Measurements from ENCODE around the gene SUPT4H1. TPM values are rescaled to one million over a fixed set of nuclear protein-coding genes. Genes with fewer than 3 reads are reported as not detected.
A peak's percentile ranks its signal among the peaks of the same experiment; 100 is the strongest.

Gene SUPT4H1
- total RNA-seq, 1 donor from 2014 or later: 160 TPM

DNA sequence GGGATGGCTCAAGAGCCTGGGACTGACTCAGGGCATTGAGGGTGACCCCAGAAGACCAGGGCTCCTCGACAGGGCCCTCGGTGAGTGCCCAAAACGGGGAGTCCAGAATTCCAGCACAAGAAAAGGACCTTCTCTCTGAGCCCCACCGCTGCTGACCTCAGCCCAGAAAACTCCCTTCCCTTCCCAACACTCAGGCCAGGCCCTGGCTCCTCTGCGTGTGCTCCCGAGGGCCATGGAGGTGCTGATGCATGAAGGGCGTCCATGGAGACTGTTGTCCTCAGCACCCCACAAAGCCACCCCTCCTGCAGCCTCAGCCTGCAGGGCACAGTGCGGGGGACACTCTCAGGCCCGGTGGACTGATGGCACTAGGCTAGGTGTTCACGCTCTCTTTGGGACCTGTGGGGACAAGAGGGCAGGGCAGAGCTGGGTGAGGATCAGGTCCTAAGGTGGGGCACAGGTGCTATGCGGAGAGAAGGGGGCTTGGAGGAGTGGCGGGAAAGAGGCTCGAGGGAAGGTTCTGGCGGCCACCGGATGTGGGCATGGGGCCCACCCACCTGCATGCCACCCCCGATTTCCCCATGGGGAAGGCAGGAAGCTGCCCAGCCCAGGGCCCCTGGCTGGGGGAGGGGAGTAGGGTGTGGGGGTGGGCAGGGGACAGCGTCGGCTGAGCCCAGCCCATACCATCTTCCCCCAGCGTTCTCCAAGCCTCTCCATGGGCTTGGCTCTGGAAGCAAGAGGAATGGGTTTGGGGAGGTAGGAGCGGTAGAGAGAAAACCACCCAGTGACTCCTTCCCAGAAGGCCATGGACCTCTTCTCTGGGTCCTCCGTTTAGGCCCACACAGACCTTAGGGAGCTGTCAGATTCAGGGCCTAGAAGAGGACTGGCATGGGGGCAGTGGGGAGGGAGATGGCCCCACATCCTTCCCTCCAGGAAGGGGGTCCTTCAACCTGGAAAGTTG, 18.9 kb downstream of the SUPT4H1 start:
- peak; percentile 60 for DNase-seq (ENCODE audit: low spot score)
- intact Hi-C loops (cut with micrococcal nuclease): loop anchor here (2.0 to 10.0 kb wide), 3 partner anchors 184 to 1452 kb away; partner anchors contain the start of gene SRSF1
- no peaks in the 10 kb centered on the region for H3K27me3 Mint-ChIP-seq (ENCODE audit: low read depth)
- H3K27ac Mint-ChIP-seq: peak overlapping the region; percentile 99
- peak overlapping the region; percentile 99 for H3K4me3 Mint-ChIP-seq (ENCODE audit: low read depth)
- H3K4me1 Mint-ChIP-seq (ENCODE audit: low read depth): peaks cover 38% of the 10 kb centered on the region
- peaks cover 48% of the 10 kb centered on the region for H3K36me3 Mint-ChIP-seq (ENCODE audit: low read depth)
- H3K9me3 Mint-ChIP-seq: no peaks in the 10 kb centered on the region

DNA sequence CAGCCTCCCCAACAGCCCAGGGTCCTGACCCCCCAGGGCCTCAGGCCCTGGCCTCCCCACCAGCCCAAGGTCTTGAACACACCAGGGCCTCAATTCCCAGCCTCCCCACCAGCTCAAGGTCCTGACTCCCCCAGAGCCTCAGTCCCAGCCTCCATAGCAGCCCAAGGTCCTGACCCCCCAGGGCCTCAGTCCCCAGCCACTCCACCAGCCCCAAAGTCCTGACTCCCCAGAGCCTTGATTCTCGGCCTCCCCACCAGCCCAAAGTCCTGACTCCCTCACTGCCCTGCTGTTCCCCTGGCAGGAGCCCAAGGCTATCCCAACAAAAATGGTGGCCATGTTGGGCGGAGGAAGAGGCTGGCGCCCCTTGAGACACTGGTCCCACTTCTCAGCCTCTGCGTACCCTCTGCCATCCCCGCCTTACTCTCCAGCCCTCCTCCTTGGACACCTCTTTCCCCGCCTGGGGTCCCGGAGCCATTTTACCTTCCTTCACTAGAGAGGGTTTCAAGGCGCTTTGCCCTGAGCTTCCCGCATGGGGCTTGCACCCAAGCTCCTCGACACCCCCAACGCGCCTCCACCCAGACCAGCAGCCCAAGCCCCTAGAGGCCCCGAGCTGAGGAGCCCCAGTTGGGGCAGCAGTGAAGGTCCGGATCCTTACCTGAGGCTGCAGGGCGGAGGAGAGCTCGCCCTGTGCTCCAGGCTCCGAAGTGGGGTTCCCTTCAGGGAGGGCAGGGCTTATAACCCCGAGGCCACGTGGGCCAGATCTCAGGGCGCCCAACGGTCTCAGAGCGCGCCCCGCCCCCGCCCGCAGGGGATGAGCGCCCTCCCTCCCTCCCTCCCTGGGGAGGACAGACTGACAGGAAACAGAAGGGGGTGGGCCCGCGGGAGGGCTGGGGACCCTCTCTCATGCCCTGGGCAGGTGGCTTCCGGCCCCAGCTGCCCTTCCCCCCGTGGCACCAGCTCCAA, 19.9 kb downstream of the SUPT4H1 start:
- peaks cover 46% of the 10 kb centered on the region for H3K36me3 Mint-ChIP-seq (ENCODE audit: low read depth)
- H3K27me3 Mint-ChIP-seq (ENCODE audit: low read depth): no peaks in the 10 kb centered on the region
- H3K4me1 Mint-ChIP-seq (ENCODE audit: low read depth): peaks cover 39% of the 10 kb centered on the region
- intact Hi-C loops (cut with micrococcal nuclease): loop anchor here (2.0 to 10.0 kb wide), 3 partner anchors 185 to 1453 kb away; partner anchors contain the start of gene SRSF1
- H3K27ac Mint-ChIP-seq: peak overlapping the region; percentile 99
- H3K4me3 Mint-ChIP-seq (ENCODE audit: low read depth): peak overlapping the region; percentile 99
- DNase-seq (ENCODE audit: low spot score): peak; percentile 91
- H3K9me3 Mint-ChIP-seq: no peaks in the 10 kb centered on the region

DNA sequence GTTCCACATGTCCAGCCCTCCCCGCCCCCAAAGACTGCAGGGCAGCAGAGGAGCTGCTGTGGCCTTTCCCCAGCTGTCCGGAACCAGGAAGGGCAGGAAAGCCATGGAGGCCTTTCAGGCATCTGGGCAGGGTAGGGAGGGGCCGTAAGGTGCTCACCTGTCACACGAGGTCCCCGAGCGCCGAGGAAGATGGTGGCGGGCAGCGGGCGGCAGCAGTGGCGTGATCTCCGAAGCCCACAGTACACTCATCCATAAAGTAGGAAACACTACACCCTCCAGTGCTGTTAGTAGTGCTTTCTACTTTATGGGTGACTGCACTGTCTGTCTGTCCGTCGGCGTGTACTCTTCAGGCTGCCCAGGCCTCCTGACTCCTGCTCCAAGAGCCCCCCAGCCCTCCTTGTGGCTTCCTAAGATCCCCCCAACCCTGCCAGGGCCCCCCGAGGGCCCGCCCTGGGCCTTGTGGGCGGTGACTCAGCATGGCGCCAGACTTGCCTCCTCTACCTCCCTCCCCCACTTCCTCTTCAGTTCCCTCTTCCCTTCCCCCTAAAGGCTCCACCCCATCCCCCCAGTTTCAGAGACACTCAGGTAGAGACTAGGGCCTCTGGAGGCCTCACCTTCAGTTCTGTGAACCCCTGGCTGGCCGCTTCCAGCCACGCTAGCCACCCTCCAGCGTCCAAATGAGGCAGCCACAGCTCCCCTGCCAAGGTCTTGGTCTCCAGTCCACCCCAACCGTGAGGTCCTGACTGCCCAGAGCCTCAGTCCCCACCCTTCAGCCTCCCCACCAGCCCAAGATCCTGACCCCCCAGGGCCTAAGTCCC, 20.8 kb downstream of the SUPT4H1 start:
- H3K4me3 Mint-ChIP-seq (ENCODE audit: low read depth): peak overlapping the region; percentile 99
- H3K27me3 Mint-ChIP-seq (ENCODE audit: low read depth): no peaks in the 10 kb centered on the region
- no peaks in the 10 kb centered on the region for H3K9me3 Mint-ChIP-seq
- peaks cover 35% of the 10 kb centered on the region for H3K4me1 Mint-ChIP-seq (ENCODE audit: low read depth)
- intact Hi-C loops (cut with micrococcal nuclease): loop anchor here (1.0 to 10.0 kb wide), 3 partner anchors 7 to 1454 kb away; partner anchors contain the start of gene SRSF1
- peak overlapping the region; percentile 99 for H3K27ac Mint-ChIP-seq
- DNase-seq (ENCODE audit: low spot score): peak; percentile 64
- H3K36me3 Mint-ChIP-seq (ENCODE audit: low read depth): peaks cover 46% of the 10 kb centered on the region

DNA sequence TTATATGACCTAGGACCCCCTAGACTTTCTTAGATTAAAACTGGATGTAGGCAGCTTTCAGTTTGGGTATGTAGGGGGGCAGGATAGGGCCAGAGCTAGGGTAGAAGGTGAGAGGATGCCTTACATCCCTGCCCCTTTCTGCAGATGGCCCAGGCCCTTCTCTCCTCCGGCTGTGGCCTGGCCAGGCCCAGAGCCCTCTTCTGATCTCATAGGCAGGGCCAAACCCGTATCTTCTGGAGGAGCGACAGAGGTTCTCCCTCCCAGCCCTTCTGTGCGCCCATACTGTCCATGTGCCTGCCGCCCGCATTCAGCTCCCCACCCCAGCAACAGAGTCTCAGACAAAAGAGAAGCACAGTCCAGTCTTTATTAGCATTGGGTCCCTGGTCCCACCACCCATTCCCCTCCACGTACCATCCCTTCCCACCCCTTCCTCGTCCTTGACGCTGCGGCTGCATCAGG, 21.4 kb downstream of the SUPT4H1 start:
- peaks cover 47% of the 10 kb centered on the region for H3K36me3 Mint-ChIP-seq (ENCODE audit: low read depth)
- H3K4me3 Mint-ChIP-seq (ENCODE audit: low read depth): peak overlapping the region; percentile 99
- H3K27ac Mint-ChIP-seq: peak overlapping the region; percentile 99
- H3K9me3 Mint-ChIP-seq: no peaks in the 10 kb centered on the region
- peaks cover 28% of the 10 kb centered on the region for H3K4me1 Mint-ChIP-seq (ENCODE audit: low read depth)
- DNase-seq (ENCODE audit: low spot score): peak; percentile 37
- H3K27me3 Mint-ChIP-seq (ENCODE audit: low read depth): no peaks in the 10 kb centered on the region
- intact Hi-C loops (cut with micrococcal nuclease): loop anchor here (1.0 to 10.0 kb wide), 3 partner anchors 8 to 1454 kb away; partner anchors contain the start of gene SRSF1

DNA sequence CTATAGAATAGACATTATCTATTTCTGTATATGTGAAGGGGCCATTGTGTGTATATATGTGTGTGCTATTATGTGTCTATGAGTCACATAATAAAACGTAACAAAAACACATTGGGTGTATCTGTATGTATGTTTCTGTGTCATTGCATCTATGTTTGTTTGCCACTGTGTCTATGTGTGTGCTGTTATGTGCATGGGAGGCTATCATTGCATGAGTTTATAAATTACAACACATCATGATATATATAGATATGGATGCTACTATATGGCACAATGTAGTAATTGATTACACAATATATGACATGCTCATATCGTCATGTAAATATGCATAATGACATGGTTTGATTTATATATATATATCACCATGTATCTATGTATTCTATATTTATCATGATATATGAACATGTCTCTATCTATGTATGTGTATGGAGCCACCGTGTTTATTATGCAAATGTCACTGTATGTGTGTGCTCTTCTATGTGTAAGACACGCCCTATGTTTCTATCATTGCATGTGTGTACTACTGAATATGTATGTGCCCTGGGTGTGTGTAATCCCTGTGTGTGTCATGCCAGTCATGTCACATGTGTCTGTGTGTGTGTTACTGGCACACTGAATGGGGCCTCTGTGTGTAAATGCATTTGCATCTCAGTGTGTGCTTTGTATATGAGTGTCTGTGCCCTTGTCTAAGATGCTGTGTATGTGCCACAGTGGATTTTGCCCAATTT, 22.0 kb downstream of the SUPT4H1 start:
- Mint-ChIP-seq H3K4me3 (ENCODE audit: low read depth) (peak overlapping the region; percentile 99), H3K4me1 (ENCODE audit: low read depth) (peaks cover 25% of the 10 kb centered on the region), H3K27ac (peak overlapping the region; percentile 99), H3K36me3 (ENCODE audit: low read depth) (peaks cover 47% of the 10 kb centered on the region), H3K9me3 (no peaks in the 10 kb centered on the region), H3K27me3 (ENCODE audit: low read depth) (no peaks in the 10 kb centered on the region)
- intact Hi-C loops (cut with micrococcal nuclease): loop anchor here (1.0 to 10.0 kb wide), 9 partner anchors 8 to 1455 kb away; partner anchors contain the start of genes RNF43, SRSF1, SUPT4H1 and TRIM37
- peak; percentile 57 for DNase-seq (ENCODE audit: low spot score)

DNA sequence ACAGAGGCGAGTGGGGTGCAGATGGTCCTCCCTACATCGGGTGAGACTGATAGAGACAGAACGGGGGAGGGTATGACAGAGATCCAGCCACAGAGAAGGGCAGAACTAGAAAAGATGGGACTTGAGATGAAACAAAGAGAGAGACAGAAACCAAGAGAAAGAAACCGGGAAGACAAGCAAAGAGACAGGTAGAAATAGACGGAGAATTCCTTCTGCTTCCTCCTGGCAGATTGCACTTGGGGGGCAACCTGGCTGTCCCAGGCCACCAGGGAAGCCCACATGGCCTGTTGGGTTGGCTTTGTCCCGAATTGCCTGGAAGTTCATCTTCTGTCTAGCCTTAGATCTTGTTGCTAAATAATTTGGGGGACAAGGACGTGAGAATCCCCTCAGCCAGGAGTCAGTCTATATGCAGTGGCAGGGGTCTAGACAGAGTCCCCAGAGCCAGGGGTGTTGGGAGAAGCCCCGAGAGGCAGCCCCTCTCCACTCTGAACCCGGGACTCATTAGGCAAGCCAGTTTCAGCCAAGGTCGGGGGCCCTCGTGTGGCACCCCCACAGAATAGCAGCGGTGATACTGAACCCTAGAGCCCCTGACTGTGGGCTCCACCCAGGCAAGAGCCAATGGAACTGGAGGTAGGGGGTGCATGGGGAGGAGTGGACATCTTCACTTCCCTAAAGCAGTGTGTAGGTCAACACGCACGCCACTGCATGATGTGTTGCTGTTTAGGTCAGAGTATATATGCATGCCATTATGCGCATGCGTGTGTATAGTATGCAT, 22.8 kb downstream of the SUPT4H1 start:
- peak overlapping the region; percentile 88 for H3K27ac Mint-ChIP-seq
- peak overlapping the region; percentile 99 for H3K4me3 Mint-ChIP-seq (ENCODE audit: low read depth)
- H3K36me3 Mint-ChIP-seq (ENCODE audit: low read depth): peaks cover 43% of the 10 kb centered on the region
- H3K9me3 Mint-ChIP-seq: no peaks in the 10 kb centered on the region
- no peaks in the 10 kb centered on the region for H3K27me3 Mint-ChIP-seq (ENCODE audit: low read depth)
- intact Hi-C loops (cut with micrococcal nuclease): loop anchor here (1.0 to 10.0 kb wide), 6 partner anchors 15 to 776 kb away; partner anchors contain the start of genes RNF43, SUPT4H1 and TRIM37
- peaks cover 21% of the 10 kb centered on the region for H3K4me1 Mint-ChIP-seq (ENCODE audit: low read depth)
- peak; percentile 87 for DNase-seq (ENCODE audit: low spot score)

DNA sequence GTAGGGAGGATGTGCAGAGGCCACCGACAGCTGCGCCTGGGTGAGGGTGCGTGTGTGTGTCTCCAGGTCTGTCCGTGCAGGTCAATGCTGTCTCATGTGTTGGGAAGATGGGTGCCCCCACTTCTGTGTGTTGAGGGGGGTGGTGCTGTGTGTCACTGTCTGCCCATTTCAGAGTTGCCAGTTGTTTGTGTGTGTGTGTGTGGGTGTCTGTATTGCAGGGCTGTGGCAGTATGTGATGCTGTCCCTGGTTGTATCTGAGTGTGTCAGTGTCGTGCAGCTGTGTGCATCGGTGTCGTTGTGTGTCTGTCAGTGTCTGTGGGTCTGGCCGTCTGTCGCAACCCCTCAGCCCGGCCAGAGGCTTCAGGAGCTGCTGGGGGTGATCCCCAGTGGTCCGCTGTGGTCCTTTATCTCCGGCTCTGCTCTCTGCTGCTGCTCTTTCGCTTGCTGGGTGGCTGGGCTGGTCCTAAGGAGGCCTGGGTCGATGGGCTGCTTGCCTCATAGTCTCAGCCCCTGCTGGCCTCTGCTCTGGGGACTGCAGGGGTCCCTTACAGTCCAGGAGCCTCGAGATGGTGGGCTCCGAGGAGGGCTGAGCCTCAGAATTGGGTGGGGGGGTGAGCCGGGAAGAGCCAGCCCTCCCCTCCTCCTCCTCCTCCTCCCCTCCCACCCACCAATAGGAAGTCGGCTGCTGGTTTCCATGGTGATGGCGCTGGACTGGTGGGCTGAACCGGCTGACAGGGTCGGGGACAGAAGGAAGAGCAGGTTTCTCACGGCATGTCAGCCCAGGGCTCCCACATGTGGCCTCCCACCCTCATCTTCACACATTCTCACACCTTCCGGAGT, 23.6 kb downstream of the SUPT4H1 start, which contains the start of gene TSPOAP1:
TSS of gene TSPOAP1 (minus strand) at position 601 of the 840 bp plus-strand sequence. CDS start 875 bp downstream, outside the sequence.
- peak; percentile 82 for DNase-seq (ENCODE audit: low spot score)
- H3K4me1 Mint-ChIP-seq (ENCODE audit: low read depth): peaks cover 21% of the 10 kb centered on the region
- H3K27ac Mint-ChIP-seq: peak within 1 kb of the TSS; percentile 88
- H3K36me3 Mint-ChIP-seq (ENCODE audit: low read depth): peaks cover 48% of the 10 kb centered on the region
- no peaks in the 10 kb centered on the region for H3K27me3 Mint-ChIP-seq (ENCODE audit: low read depth)
- no peaks in the 10 kb centered on the region for H3K9me3 Mint-ChIP-seq
- H3K4me3 Mint-ChIP-seq (ENCODE audit: low read depth): peak within 1 kb of the TSS; percentile 99
- intact Hi-C loops (cut with micrococcal nuclease): loop anchor here (1.0 to 10.0 kb wide), 6 partner anchors 16 to 776 kb away; partner anchors contain the start of genes RNF43, SUPT4H1 and TRIM37

DNA sequence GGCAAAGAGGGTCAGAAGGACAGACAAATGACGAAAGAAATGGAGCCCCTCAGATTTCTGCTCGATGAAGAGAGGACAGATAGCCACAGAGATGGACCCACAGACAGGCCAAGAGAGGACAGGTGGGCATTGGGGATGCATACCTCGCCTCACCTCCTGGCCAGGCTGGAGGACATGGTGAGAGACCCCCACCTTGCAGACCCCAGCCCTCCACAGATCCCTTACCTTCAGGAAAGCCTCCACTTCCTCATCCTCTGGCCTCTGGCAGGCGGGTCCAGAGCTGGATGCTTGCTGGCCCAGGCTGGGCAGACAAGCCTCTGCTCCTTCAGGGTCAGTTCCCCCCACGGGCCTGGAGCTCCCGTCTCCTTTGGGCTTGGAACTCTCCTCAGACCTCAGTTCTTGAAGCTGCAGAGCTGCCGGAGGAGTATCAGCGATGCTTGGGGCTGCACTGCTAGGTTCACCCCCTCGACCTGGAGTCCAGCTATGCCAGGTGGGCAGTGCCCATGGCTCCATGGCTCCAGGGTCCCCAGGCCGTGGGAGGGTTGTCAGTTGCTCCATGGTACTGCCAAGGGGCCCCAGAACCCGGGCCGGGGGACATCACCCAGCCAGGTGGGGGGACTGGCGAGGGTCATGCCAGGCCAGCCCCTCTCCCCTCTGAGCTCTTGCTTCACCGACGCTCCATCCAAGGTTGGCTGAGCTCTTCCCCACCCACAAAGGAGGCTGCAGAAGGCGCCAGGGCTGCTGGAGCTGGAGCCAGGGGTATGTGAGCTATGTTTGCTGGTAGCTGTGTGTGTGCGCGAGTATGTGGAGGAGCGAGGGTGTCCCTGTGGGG, 24.4 kb downstream of the SUPT4H1 start:
- intact Hi-C loops (cut with micrococcal nuclease): loop anchor here (2.0 to 10.0 kb wide), 2 partner anchors 55 to 777 kb away; partner anchors contain the start of gene TRIM37
- H3K27ac Mint-ChIP-seq: peak overlapping the region; percentile 88
- no peak for DNase-seq (ENCODE audit: low spot score)
- H3K4me3 Mint-ChIP-seq (ENCODE audit: low read depth): peak overlapping the region; percentile 99
- H3K9me3 Mint-ChIP-seq: no peaks in the 10 kb centered on the region
- peaks cover 48% of the 10 kb centered on the region for H3K36me3 Mint-ChIP-seq (ENCODE audit: low read depth)
- H3K27me3 Mint-ChIP-seq (ENCODE audit: low read depth): no peaks in the 10 kb centered on the region
- H3K4me1 Mint-ChIP-seq (ENCODE audit: low read depth): peaks cover 21% of the 10 kb centered on the region

DNA sequence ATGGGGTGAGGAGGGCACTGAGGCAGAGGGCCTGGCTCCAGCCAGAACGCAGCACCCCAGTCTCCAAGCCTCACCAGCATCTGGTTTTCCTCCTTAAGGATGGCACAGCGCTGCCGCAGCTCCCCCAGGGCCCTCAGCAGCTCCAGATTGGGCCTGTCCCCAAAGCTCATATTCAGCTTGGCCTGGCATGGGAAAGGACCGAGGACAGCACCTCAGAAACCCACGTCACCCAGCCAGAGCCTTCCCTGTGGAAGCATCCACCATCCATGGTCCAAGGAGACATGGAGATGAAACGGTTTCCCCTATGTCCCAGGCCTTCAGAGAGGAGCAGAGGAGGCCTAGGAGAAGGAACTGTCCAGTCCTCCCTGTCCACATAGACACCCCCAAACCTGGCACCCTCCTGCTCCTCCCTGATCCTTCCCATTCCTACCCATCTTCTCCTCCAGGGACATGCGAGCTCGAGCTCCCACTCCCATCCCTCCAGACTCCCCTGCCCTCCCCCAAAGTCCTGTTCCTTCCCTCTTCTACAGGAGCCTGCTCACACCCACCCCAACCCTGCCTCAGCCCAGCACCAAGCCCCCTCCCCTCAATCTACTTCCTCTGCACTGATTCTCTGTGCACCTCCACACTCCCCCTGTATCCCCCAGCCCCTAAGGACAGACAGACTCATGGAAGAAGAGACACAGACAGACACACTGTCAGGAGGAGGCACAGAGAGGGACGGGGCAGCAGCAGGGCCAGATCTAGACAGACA, 25.2 kb downstream of the SUPT4H1 start:
- Mint-ChIP-seq H3K4me3 (ENCODE audit: low read depth) (peak overlapping the region; percentile 61), H3K9me3 (no peaks in the 10 kb centered on the region)

More for the DNA sequence above, 25.2 kb downstream of the SUPT4H1 start:
- intact Hi-C loops (cut with micrococcal nuclease): loop anchor here (10.0 kb wide), 1 partner anchor 778 kb away; the partner anchor contains the start of gene TRIM37
- peak overlapping the region; percentile 63 for H3K27ac Mint-ChIP-seq
- H3K4me1 Mint-ChIP-seq (ENCODE audit: low read depth): peaks cover 21% of the 10 kb centered on the region
- DNase-seq (ENCODE audit: low spot score): no peak
- H3K36me3 Mint-ChIP-seq (ENCODE audit: low read depth): peaks cover 50% of the 10 kb centered on the region
- no peaks in the 10 kb centered on the region for H3K27me3 Mint-ChIP-seq (ENCODE audit: low read depth)

All from activated T-helper 2 cell treated with anti-CD3 and anti-CD28 coated beads, Interferon-gamma antibody, Interleukin-2, Interleukin-4, amounts not matched to agents 10 μg/mL and 5 μg/mL and 100 μg/mL, durations not matched to agents 14 hours and 24 hours and 36 hours (primary cell).